GM10266 (cell line): ENCODE results near the gene FRMD4A.

Experiments
- DNase-seq: peaks from one replicate; pipeline ENCODE4 v3.0.0; 2012; ENCODE audit errors: extremely low spot score
- CTCF ChIP-seq: IDR thresholded peaks from 2 replicates; pipeline ENCODE4 v1.5.1; 2012; ENCODE audit warnings: mild to moderate bottlenecking, low read depth; ENCODE audit not compliant: control insufficient read depth, insufficient read depth; ENCODE audit errors: missing control alignments

The FRMD4A gene

GRCh38 chr10:13701157-13701919, 629.4 kb downstream of the FRMD4A start:
- DNase-seq = no peak
- TF ChIP-seq CTCF = no peak

- DNase-seq = no peak
- TF ChIP-seq CTCF = no peak
Observed at GRCh38 chr10:13700473-13701144, 630.1 kb downstream of the FRMD4A start.

- TF ChIP-seq CTCF = no peak
- no peak for DNase-seq
Observed at GRCh38 chr10:13699216-13699615, 631.5 kb downstream of the FRMD4A start.

DNA sequence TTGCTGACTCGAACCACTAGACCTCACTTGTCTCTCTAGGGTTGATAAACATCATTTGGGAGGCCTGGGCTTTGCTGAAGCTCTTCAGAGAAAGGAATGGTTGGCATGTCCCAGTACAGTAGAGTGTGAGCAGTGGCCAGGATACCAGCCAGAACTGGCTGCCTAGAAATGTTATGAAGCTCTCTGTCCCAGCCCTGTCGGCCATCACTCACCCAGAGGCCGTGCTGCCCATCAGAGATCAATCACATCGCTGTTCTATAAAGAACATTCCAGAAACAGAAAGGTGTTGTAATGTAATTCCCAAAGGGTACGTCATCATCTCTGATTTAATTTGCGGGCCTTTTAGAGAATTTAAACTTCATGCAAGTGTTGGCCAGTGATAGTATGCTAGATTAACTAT, 632.5 kb downstream of the FRMD4A start:
- no peak for DNase-seq
- TF ChIP-seq CTCF = no peak

GRCh38 chr10:13696071-13696470, 634.7 kb downstream of the FRMD4A start:
- TF ChIP-seq CTCF = no peak
- no peak for DNase-seq

DNA sequence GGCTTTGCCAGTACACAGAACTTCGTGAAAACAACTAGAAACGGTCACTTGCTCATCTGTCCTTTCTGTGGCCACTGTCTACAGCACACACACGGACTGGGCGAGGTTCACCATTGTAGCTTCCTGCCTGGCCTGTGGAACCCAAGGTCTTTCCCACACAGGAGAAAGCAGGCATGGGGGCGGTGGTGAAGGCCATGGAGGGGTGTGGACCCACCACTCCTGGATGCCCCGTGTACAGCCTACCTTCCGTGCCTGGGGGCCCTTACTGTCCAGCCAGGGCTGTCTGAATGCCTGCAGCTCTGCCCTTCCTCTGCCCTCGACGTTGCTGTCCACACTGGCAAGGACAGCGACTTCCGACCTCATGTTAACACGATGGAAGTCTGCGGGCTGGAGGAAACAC, 635.1 kb downstream of the FRMD4A start:
- TF ChIP-seq CTCF = no peak
- DNase-seq = no peak
